Measurements from ENCODE around the gene CD207. TPM values are rescaled to one million over a fixed set of nuclear protein-coding genes. Genes with fewer than 3 reads are reported as not detected.
"Not testable (repeated sequence)": the region's sequence is repeated elsewhere in the genome, so short reads cannot be mapped to it uniquely, and the experiment has no call there.

The CD207 gene
- total and polyA plus RNA-seq, 2 experiments from 2014 or later = not detected

GRCh38 chr2:70801607-70802263, 33.9 kb downstream of the CD207 start:
- H3K4me1 ChIP-seq (ENCODE audit: insufficient read depth) = no peaks in the 10 kb centered on the region
- 81% methylated on average over 10 of the region's 10 CpGs for WGBS (ENCODE audit: low lambda C conversion rate, missing lambda C conversion rate)
- no peaks in the 10 kb centered on the region for H3K9me2 ChIP-seq (replicated peaks; ENCODE audit: insufficient read depth)
- no peaks in the 10 kb centered on the region for H3K36me3 ChIP-seq (replicated peaks; ENCODE audit: insufficient read depth, low read depth)
- H3K9me3 ChIP-seq (ENCODE audit: low read depth) = no peaks in the 10 kb centered on the region
- H3K4me3 ChIP-seq = no peak overlapping the region
- H3K27ac ChIP-seq = no peak overlapping the region
- no peak overlapping the region for H2AFZ ChIP-seq
- H3K79me2 ChIP-seq = no peaks in the 10 kb centered on the region
- TF ChIP-seq EZH2phosphoT487 (IDR thresholded peaks at IDR 0.05; ENCODE audit: low read depth, severe bottlenecking, unreplicated experiment) = no peak
- no peak for TF ChIP-seq EZH2 (IDR thresholded peaks at IDR 0.05; ENCODE audit: borderline replicate concordance)
- H4K20me1 ChIP-seq (ENCODE audit: insufficient read depth, poor library complexity, severe bottlenecking) = no peaks in the 10 kb centered on the region
- no peak for DNase-seq (ENCODE audit: low spot score)
- H3K4me2 ChIP-seq = no peak overlapping the region
- peaks cover 5% of the 10 kb centered on the region for H3K27me3 ChIP-seq

- Histone ChIP-seq H2AFZ (no peak overlapping the region), H3K4me3 (no peak overlapping the region), H3K27ac (no peak overlapping the region), H3K4me2 (no peak overlapping the region), H4K20me1 (ENCODE audit: insufficient read depth, poor library complexity, severe bottlenecking) (no peaks in the 10 kb centered on the region), H3K4me1 (ENCODE audit: insufficient read depth) (no peaks in the 10 kb centered on the region), H3K79me2 (no peaks in the 10 kb centered on the region), H3K27me3 (peaks cover 6% of the 10 kb centered on the region), H3K9me2 (replicated peaks; ENCODE audit: insufficient read depth) (no peaks in the 10 kb centered on the region), H3K9me3 (ENCODE audit: low read depth) (no peaks in the 10 kb centered on the region), H3K36me3 (replicated peaks; ENCODE audit: insufficient read depth, low read depth) (no peaks in the 10 kb centered on the region)
- WGBS (ENCODE audit: low lambda C conversion rate, missing lambda C conversion rate) = 79% methylated on average over 2 of the region's 2 CpGs
- no peak for TF ChIP-seq EZH2phosphoT487 (IDR thresholded peaks at IDR 0.05; ENCODE audit: low read depth, severe bottlenecking, unreplicated experiment)
- TF ChIP-seq CTCF (IDR thresholded peaks at IDR 0.05; ENCODE audit: poor library complexity) = no peak
- TF ChIP-seq EZH2 (IDR thresholded peaks at IDR 0.05; ENCODE audit: borderline replicate concordance) = no peak
- no peak for DNase-seq (ENCODE audit: low spot score)
Observed at GRCh38 chr2:70799706-70800105, 35.9 kb downstream of the CD207 start.

- not testable (repeated sequence) for H3K4me3 ChIP-seq; DNase-seq (ENCODE audit: low spot score); H3K27ac ChIP-seq; H3K36me3 ChIP-seq (replicated peaks; ENCODE audit: insufficient read depth, low read depth); H2AFZ ChIP-seq; H4K20me1 ChIP-seq (ENCODE audit: insufficient read depth, poor library complexity, severe bottlenecking); H3K9me3 ChIP-seq (ENCODE audit: low read depth); H3K4me1 ChIP-seq (ENCODE audit: insufficient read depth); H3K79me2 ChIP-seq; H3K4me2 ChIP-seq; H3K9me2 ChIP-seq (replicated peaks; ENCODE audit: insufficient read depth)
- 86% methylated on average over 1 of the region's 3 CpGs for WGBS (ENCODE audit: low lambda C conversion rate, missing lambda C conversion rate)
- peaks cover 10% of the 10 kb centered on the region for H3K27me3 ChIP-seq
Observed at GRCh38 chr2:70797996-70798395, 37.6 kb downstream of the CD207 start.

- no peaks in the 10 kb centered on the region for H3K79me2 ChIP-seq
- H3K27ac ChIP-seq = no peak overlapping the region
- no peak overlapping the region for H2AFZ ChIP-seq
- no peaks in the 10 kb centered on the region for H3K9me3 ChIP-seq (ENCODE audit: low read depth)
- TF ChIP-seq EZH2phosphoT487 (IDR thresholded peaks at IDR 0.05; ENCODE audit: low read depth, severe bottlenecking, unreplicated experiment) (no peak), EZH2 (IDR thresholded peaks at IDR 0.05; ENCODE audit: borderline replicate concordance) (no peak), CTCF (IDR thresholded peaks at IDR 0.05; ENCODE audit: poor library complexity) (no peak)
- no peaks in the 10 kb centered on the region for H3K4me1 ChIP-seq (ENCODE audit: insufficient read depth)
- H3K36me3 ChIP-seq (replicated peaks; ENCODE audit: insufficient read depth, low read depth) = no peaks in the 10 kb centered on the region
- no peak for DNase-seq (ENCODE audit: low spot score)
- H4K20me1 ChIP-seq (ENCODE audit: insufficient read depth, poor library complexity, severe bottlenecking) = no peaks in the 10 kb centered on the region
- WGBS (ENCODE audit: low lambda C conversion rate, missing lambda C conversion rate) = 48% methylated on average over 2 of the region's 2 CpGs
- H3K4me2 ChIP-seq = no peak overlapping the region
- H3K27me3 ChIP-seq = peaks cover 15% of the 10 kb centered on the region
- no peak overlapping the region for H3K4me3 ChIP-seq
- H3K9me2 ChIP-seq (replicated peaks; ENCODE audit: insufficient read depth) = no peaks in the 10 kb centered on the region
Observed at GRCh38 chr2:70797506-70797905, 38.1 kb downstream of the CD207 start.
